Lower lobe of right lung (tissue), 2 donors: ENCODE data around the gene CFAP251. TPM values are rescaled to one million over a fixed set of nuclear protein-coding genes. Genes with fewer than 3 reads are reported as not detected.
A peak's percentile ranks its signal among the peaks of the same experiment; 100 is the strongest.

Source experiments
- ATAC-seq, 2 donors: fragments of 200-7000 bp; cut with Tn5 transposase; one replicate each; pipeline ENCODE4 v1.9.1; 2020 to 2022; ENCODE audit warnings: mild to moderate bottlenecking in 2 of 2, moderate library complexity in 2 of 2
- DNase-seq: peaks from one replicate; pipeline ENCODE4 v3.0.0-alpha.2; 2020
- H3K27ac ChIP-seq: fragments of 200-600 bp; one replicate; pipeline ENCODE4 v1.8.0; 2022
- H3K27me3 ChIP-seq: fragments of 200-600 bp; one replicate; pipeline ENCODE4 v1.8.0; 2022; ENCODE audit warnings: low read depth
- H3K36me3 ChIP-seq: fragments of 200-600 bp; one replicate; pipeline ENCODE4 v1.8.0; 2022; ENCODE audit warnings: mild to moderate bottlenecking
- H3K4me1 ChIP-seq: fragments of 200-600 bp; one replicate; pipeline ENCODE4 v1.8.0; 2022
- H3K4me3 ChIP-seq: fragments of 200-600 bp; one replicate; pipeline ENCODE4 v1.8.0; 2022; ENCODE audit warnings: mild to moderate bottlenecking
- H3K9me3 ChIP-seq: fragments of 200-600 bp; one replicate; pipeline ENCODE4 v1.8.0; 2022
- CTCF ChIP-seq: fragments of 200-600 bp; IDR thresholded peaks from one replicate; pipeline ENCODE4 v1.8.0; 2022; ENCODE audit warnings: antibody characterized with exemption, mild to moderate bottlenecking
- intact Hi-C: fragments of 100-400 bp; cut with DNase I; formaldehyde crosslinking; loops from one replicate; pipeline ENCODE4 v1.11.0; 2022
- total RNA-seq: library from RNA; stranded (reverse); fragmentation: NEBNext Ultra II Directional; extraction: Animal tissue kit (Norgen Biotek cat#: 25700); gene quantifications from one replicate; pipeline ENCODE4 v1.2.1, GENCODE V29; 2021
- donor health status: DM: no; HTN: yes; CAD: no; lungs with severe emphysema.

The CFAP251 gene
- total RNA-seq, 1 donor from 2014 or later, result 8.2 TPM

DNA sequence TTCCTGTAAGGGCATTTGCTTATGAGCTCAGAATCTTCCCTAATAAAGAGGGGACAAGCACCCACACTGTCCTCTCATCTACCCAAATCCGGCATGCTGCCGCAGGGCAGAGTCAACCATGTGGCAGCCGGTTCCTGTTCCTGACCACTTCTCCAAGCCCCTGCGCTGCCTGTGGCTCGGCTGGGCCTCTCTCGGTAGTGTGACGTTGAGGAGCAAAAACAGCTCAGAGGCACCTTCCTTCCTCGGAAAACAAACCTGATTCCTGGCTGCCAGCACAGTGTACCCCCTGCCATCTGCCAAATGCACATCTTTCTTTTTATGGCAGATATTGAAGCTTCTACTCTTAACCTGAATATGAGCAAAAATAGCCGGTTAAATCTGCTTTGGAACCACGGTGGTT is 50.5 kb downstream of the CFAP251 start:
- DNase-seq (peak; percentile 66), ATAC-seq (peak; percentile 65 to 76)
- Histone ChIP-seq H3K27me3 (no peaks in the 10 kb centered on the region), H3K36me3 (no peaks in the 10 kb centered on the region), H3K9me3 (peaks cover 5% of the 10 kb centered on the region), H3K4me3 (no peak overlapping the region), H3K27ac (no peak overlapping the region), H3K4me1 (peaks cover 7% of the 10 kb centered on the region)
- intact Hi-C loops, result no loop called here
- no peak for TF ChIP-seq CTCF

- DNase-seq, result no peak
- no peak for TF ChIP-seq CTCF
- Histone ChIP-seq H3K4me1 (peaks cover 7% of the 10 kb centered on the region), H3K36me3 (no peaks in the 10 kb centered on the region), H3K27ac (no peak overlapping the region), H3K27me3 (no peaks in the 10 kb centered on the region), H3K4me3 (no peak overlapping the region), H3K9me3 (peaks cover 5% of the 10 kb centered on the region)
- no peak for ATAC-seq
- intact Hi-C loops, result no loop called here
Measured at GRCh38 chr12:121969726-121970125, 51.3 kb downstream of the CFAP251 start.

DNA sequence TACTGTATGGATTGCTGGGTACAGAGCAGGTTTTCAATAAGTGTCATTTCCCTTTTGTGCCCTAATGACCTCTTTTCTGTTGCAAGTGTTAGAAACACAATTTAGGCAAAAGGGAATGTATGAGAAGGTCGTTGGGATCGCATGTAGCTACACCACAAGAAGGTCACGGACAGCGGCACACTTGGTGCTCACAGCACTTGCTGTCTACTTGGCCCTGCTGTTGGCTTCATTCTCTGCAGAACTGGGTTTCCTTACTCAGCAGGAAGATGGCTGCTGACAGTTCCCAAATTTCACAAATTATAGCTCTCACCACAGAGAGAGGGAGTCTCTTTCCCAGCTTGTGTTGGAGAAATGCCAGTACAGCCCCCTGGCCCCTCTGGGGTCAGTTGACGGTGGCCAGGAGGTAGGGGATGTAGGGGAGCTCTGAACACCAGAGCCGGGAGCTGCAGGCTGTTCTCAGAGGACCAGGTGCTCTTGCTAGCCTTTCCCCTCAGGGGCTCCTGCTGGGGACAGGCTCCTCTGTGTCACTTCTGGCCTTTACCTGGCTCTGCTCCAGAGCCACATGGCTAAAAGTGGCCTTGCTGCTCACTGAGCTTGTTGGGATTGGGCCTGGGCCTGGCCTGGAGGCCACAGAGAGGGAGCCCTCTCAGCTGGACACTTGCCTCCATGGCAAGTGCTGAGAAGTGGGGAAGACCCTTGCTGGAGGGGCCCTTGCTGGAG is 52.3 kb downstream of the CFAP251 start:
- H3K27ac ChIP-seq, result no peak overlapping the region
- no peaks in the 10 kb centered on the region for H3K36me3 ChIP-seq
- H3K4me3 ChIP-seq, result no peak overlapping the region
- H3K4me1 ChIP-seq, result no peaks in the 10 kb centered on the region
- intact Hi-C loops, result no loop called here
- no peak for TF ChIP-seq CTCF
- ATAC-seq, result peak in 1 of 2 donors; percentile 17
- DNase-seq, result no peak
- H3K9me3 ChIP-seq, result peaks cover 5% of the 10 kb centered on the region
- no peaks in the 10 kb centered on the region for H3K27me3 ChIP-seq

GRCh38 chr12:121974026-121974985 is 55.9 kb downstream of the CFAP251 start:
- Histone ChIP-seq H3K4me3 (no peak overlapping the region), H3K36me3 (no peaks in the 10 kb centered on the region), H3K27me3 (no peaks in the 10 kb centered on the region), H3K27ac (no peak overlapping the region), H3K4me1 (no peaks in the 10 kb centered on the region), H3K9me3 (peaks cover 5% of the 10 kb centered on the region)
- no peak for DNase-seq
- intact Hi-C loops, result no loop called here
- no peak for TF ChIP-seq CTCF
- ATAC-seq, result no peak

GRCh38 chr12:121975021-121975420 is 56.6 kb downstream of the CFAP251 start:
- no peaks in the 10 kb centered on the region for H3K27me3 ChIP-seq
- ATAC-seq, result no peak
- intact Hi-C loops, result no loop called here
- no peaks in the 10 kb centered on the region for H3K4me1 ChIP-seq
- peaks cover 5% of the 10 kb centered on the region for H3K9me3 ChIP-seq
- DNase-seq, result no peak
- no peak overlapping the region for H3K4me3 ChIP-seq
- H3K27ac ChIP-seq, result no peak overlapping the region
- no peaks in the 10 kb centered on the region for H3K36me3 ChIP-seq
- TF ChIP-seq CTCF, result no peak
